NCI-H748 (cell line): ENCODE measurements around the gene NBDY.

Source experiments
- DNase-seq: peaks from one replicate; lab custom pipeline; 2025; ENCODE audit not compliant: unreplicated experiment; lab: John Stamatoyannopoulos, UW

NBDY gene

GRCh38 chrX:56784666-56785065 lies 55.6 kb downstream of the NBDY start:
- no peak for DNase-seq

- no peak for DNase-seq
Observed at GRCh38 chrX:56785442-56785841, 56.4 kb downstream of the NBDY start.

GRCh38 chrX:56786889-56787733 lies 58.1 kb downstream of the NBDY start:
- no peak for DNase-seq

- no peak for DNase-seq
Observed at GRCh38 chrX:56787734-56788152, 58.7 kb downstream of the NBDY start.

- peak; percentile 36 for DNase-seq
Observed at GRCh38 chrX:56788229-56788628, 59.2 kb downstream of the NBDY start.

- DNase-seq = peak; percentile 72
Observed at GRCh38 chrX:56788717-56789122, 59.7 kb downstream of the NBDY start.

- no peak for DNase-seq
Observed at GRCh38 chrX:56789518-56790070, 60.6 kb downstream of the NBDY start.

GRCh38 chrX:56790778-56791177 lies 61.7 kb downstream of the NBDY start:
- DNase-seq = no peak

GRCh38 chrX:56791456-56791855 lies 62.4 kb downstream of the NBDY start:
- DNase-seq = no peak

GRCh38 chrX:56792270-56793111 lies 63.4 kb downstream of the NBDY start:
- no peak for DNase-seq

GRCh38 chrX:56793112-56793430 lies 64.0 kb downstream of the NBDY start:
- DNase-seq = no peak

- DNase-seq = no peak
Observed at GRCh38 chrX:56793521-56794320, 64.7 kb downstream of the NBDY start.

GRCh38 chrX:56794404-56795230 lies 65.6 kb downstream of the NBDY start:
- DNase-seq = no peak

GRCh38 chrX:56795309-56795868 lies 66.3 kb downstream of the NBDY start:
- DNase-seq = no peak

- DNase-seq = no peak
Observed at GRCh38 chrX:56796641-56797395, 67.8 kb downstream of the NBDY start.

GRCh38 chrX:56797574-56798338 lies 68.7 kb downstream of the NBDY start:
- no peak for DNase-seq

GRCh38 chrX:56798339-56798711 lies 69.3 kb downstream of the NBDY start:
- no peak for DNase-seq
